Hepatocyte (in vitro differentiated cells): ENCODE data around the gene LRRC37B. TPM values are rescaled to one million over a fixed set of nuclear protein-coding genes. Genes with fewer than 3 reads are reported as not detected.

Experiments
- DNase-seq: peaks from one replicate; pipeline ENCODE4 v3.0.0-alpha.2; 2016; ENCODE audit warnings: low spot score
- H2AFZ ChIP-seq: fragments of 200-600 bp; sonication (generic); 2 replicates; pipeline ENCODE4 v1.6.0; 2016; ENCODE audit warnings: antibody characterized with exemption, mild to moderate bottlenecking
- H3K27ac ChIP-seq: fragments of 200-600 bp; sonication (generic); 2 replicates; pipeline ENCODE4 v1.5.1; 2016; ENCODE audit warnings: mild to moderate bottlenecking
- H3K27me3 ChIP-seq: fragments of 200-600 bp; sonication (generic); 2 replicates; pipeline ENCODE4 v1.6.1; 2016
- H3K36me3 ChIP-seq: fragments of 200-600 bp; sonication (generic); replicated peaks from 2 replicates; pipeline ENCODE4 v1.5.1; 2016; ENCODE audit warnings: low read depth; ENCODE audit not compliant: insufficient read depth
- H3K4me1 ChIP-seq: fragments of 200-600 bp; sonication (generic); 2 replicates; pipeline ENCODE4 v1.5.1; 2016; ENCODE audit warnings: mild to moderate bottlenecking, moderate library complexity; ENCODE audit not compliant: insufficient read depth
- H3K4me2 ChIP-seq: fragments of 200-600 bp; sonication (generic); 2 replicates; pipeline ENCODE4 v1.6.0; 2016
- H3K4me3 ChIP-seq: fragments of 200-600 bp; sonication (generic); 2 replicates; pipeline ENCODE4 v1.5.1; 2016; ENCODE audit warnings: mild to moderate bottlenecking
- H3K79me2 ChIP-seq: fragments of 200-600 bp; sonication (generic); 2 replicates; pipeline ENCODE4 v1.6.0; 2017; ENCODE audit warnings: mild to moderate bottlenecking
- H3K9me2 ChIP-seq: fragments of 200-600 bp; sonication (generic); replicated peaks from 2 replicates; pipeline ENCODE4 v1.6.0; 2017; ENCODE audit warnings: mild to moderate bottlenecking; ENCODE audit not compliant: insufficient read depth
- H3K9me3 ChIP-seq: fragments of 200-600 bp; sonication (generic); 2 replicates; pipeline ENCODE4 v1.5.1; 2016; ENCODE audit warnings: low read depth, mild to moderate bottlenecking
- H4K20me1 ChIP-seq: fragments of 200-600 bp; sonication (generic); 2 replicates; pipeline ENCODE4 v1.6.0; 2016; ENCODE audit warnings: mild to moderate bottlenecking; ENCODE audit not compliant: insufficient read depth, poor library complexity, severe bottlenecking
- CTCF ChIP-seq: fragments of 200-600 bp; sonication (generic); IDR thresholded peaks from 2 replicates; pipeline ENCODE4 v1.5.1; 2016; ENCODE audit warnings: antibody characterized with exemption, mild to moderate bottlenecking; ENCODE audit not compliant: poor library complexity
- EZH2 ChIP-seq: fragments of 200-600 bp; sonication (generic); IDR thresholded peaks from 2 replicates; pipeline ENCODE4 v1.6.1; 2016; ENCODE audit warnings: antibody characterized with exemption, mild to moderate bottlenecking, borderline replicate concordance
- EZH2phosphoT487 ChIP-seq: fragments of 200-600 bp; sonication (generic); IDR thresholded peaks from one replicate; pipeline ENCODE4 v1.6.1; 2018; ENCODE audit warnings: antibody characterized with exemption, mild to moderate bottlenecking, low read depth, moderate library complexity; ENCODE audit not compliant: unreplicated experiment, severe bottlenecking
- WGBS: methylation state at CpG from one replicate; pipeline ENCODE4 v1.1.6; 2016; ENCODE audit warnings: low lambda C conversion rate; ENCODE audit errors: missing lambda C conversion rate; 5-methylcytosine and 5-hydroxymethylcytosine counted together
- polyA plus RNA-seq: library from polyadenylated mRNA; unstranded; fragments of >200 nt; fragmentation: Nextera tagmentation; extraction: Ambion mirVana; gene quantifications from 2 replicates; pipeline ENCODE4 v1.2.1, GENCODE V29; 2016
- total RNA-seq: library from RNA; depleted of rRNA; stranded (reverse); fragments of >200 nt; gene quantifications from 2 replicates; pipeline ENCODE4 v1.2.3, GENCODE V29; 2014

The LRRC37B gene
- total and polyA plus RNA-seq, 2 experiments from 2014 or later: 13.3 to 14.6 TPM

DNA sequence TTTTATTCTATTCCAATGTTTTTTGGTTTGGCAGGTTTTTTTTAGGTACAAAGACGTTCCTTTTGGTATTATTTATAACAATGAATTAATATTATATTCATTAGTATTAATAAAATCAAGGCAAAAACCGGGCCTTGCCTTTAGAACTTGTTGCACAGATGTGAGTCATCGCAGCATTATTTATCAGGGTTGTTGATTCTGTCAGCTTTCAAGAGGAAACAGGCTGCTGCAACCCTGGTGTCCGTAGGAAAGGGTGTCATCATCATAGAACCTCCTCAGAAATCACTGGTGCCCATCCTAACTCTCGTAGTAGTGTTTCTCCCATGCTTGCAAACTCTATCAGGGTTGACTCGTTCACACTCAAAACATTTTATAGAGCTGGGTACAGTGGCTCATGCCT lies 10.2 kb upstream of the LRRC37B start:
- Histone ChIP-seq H3K9me2 (no peaks in the 10 kb centered on the region), H3K79me2 (no peaks in the 10 kb centered on the region), H3K4me3 (no peak overlapping the region), H3K27me3 (no peaks in the 10 kb centered on the region), H3K27ac (no peak overlapping the region), H3K36me3 (no peaks in the 10 kb centered on the region), H4K20me1 (no peaks in the 10 kb centered on the region), H3K4me1 (no peaks in the 10 kb centered on the region), H3K4me2 (no peak overlapping the region), H2AFZ (no peak overlapping the region), H3K9me3 (no peaks in the 10 kb centered on the region)
- no peak for DNase-seq
- no peak for TF ChIP-seq EZH2
- TF ChIP-seq EZH2phosphoT487: no peak
- no peak for TF ChIP-seq CTCF
- WGBS: 96% methylated on average over 6 of the region's 6 CpGs

GRCh38 chr17:32007463-32008298 lies 498 bp downstream of the LRRC37B start:
- Histone ChIP-seq H3K4me3 (peak overlapping the region; percentile 97), H3K27me3 (no peaks in the 10 kb centered on the region), H3K4me2 (peak overlapping the region; percentile 100), H3K9me2 (no peaks in the 10 kb centered on the region), H3K4me1 (peaks cover 7% of the 10 kb centered on the region), H3K9me3 (no peaks in the 10 kb centered on the region), H3K79me2 (peaks cover 50% of the 10 kb centered on the region), H3K27ac (peak overlapping the region; percentile 93), H2AFZ (peak overlapping the region; percentile 99), H4K20me1 (peaks cover 10% of the 10 kb centered on the region), H3K36me3 (no peaks in the 10 kb centered on the region)
- TF ChIP-seq EZH2phosphoT487 (no peak), CTCF (no peak), EZH2 (no peak)
- WGBS: 2% methylated on average over 46 of the region's 80 CpGs
- peak; percentile 59 for DNase-seq

- H3K4me3 ChIP-seq: no peak overlapping the region
- H3K27me3 ChIP-seq: no peaks in the 10 kb centered on the region
- peak overlapping the region; percentile 100 for H3K4me2 ChIP-seq
- no peak overlapping the region for H3K27ac ChIP-seq
- no peaks in the 10 kb centered on the region for H3K36me3 ChIP-seq
- H2AFZ ChIP-seq: no peak overlapping the region
- peaks cover 7% of the 10 kb centered on the region for H3K4me1 ChIP-seq
- TF ChIP-seq EZH2phosphoT487 (no peak), CTCF (no peak), EZH2 (no peak)
- H3K79me2 ChIP-seq: peaks cover 66% of the 10 kb centered on the region
- no peaks in the 10 kb centered on the region for H3K9me2 ChIP-seq
- H4K20me1 ChIP-seq: peaks cover 10% of the 10 kb centered on the region
- no peaks in the 10 kb centered on the region for H3K9me3 ChIP-seq
- DNase-seq: no peak
- WGBS: 97% methylated on average over 2 of the region's 2 CpGs
These were observed 2.0 kb downstream of the LRRC37B start for GRCh38 chr17:32009262-32009542.
